GM18505 (cell line): ENCODE data around the gene GEMIN7.

ENCODE experiments used
- ATAC-seq: cut with Tn5 transposase; IDR thresholded peaks from one replicate; pipeline ENCODE4 v1.9.1; 2021; ENCODE audit not compliant: unreplicated experiment
- POLR2A ChIP-seq: IDR thresholded peaks from 4 replicates; pipeline ENCODE4 v1.6.1; 2011; ENCODE audit warnings: borderline replicate concordance; ENCODE audit not compliant: insufficient read depth, insufficient read length; ENCODE audit errors: extremely low read depth

The GEMIN7 gene, protein sequence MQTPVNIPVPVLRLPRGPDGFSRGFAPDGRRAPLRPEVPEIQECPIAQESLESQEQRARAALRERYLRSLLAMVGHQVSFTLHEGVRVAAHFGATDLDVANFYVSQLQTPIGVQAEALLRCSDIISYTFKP

DNA sequence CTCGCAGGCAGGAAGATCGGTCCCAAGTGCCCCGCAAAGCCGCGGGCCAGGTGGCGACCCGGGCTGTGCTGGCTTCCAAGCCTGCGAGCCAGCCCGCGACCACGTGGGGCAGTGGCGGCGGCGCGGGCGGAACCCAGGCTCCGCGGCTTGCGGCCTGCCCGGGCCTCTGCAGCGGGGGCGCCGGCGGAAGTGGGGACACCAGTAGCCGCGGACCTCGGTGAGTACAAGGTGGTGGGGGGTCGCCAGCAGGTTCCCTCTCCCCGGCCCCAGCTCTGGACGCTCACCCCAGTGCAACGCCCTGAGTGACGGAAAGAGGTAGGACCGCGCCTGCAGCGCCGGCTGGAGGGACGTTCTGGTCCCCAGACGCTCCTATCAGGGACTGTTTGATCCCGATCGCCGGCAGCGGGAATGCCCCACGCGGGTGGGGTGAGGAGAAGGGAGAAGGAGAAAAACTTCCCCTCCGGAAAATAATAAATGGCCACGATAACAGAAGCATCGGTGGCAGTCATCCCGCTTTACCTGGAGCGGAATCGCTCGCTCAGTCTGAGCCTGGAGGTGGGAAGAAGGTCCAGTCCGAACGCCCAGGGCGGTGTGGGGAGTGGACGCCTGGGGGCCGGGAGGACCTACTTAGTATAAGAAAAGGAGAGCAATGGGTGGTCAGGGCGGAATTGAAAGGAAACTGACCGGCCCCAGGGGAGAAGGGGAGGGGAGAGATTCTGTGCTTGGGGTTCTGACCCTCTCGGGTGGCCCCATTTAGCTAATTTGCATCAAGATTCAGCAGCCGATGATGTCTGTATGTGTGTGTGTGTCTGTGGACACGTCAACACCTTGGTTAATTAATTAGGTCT, at the start of gene GEMIN7:
Gene GEMIN7, plus strand, starts transcription at position 198 of the 848 bp plus-strand sequence. CDS start 10,855 bp downstream, outside the sequence.
- peak; percentile 27 for ATAC-seq
- peak; percentile 78 for TF ChIP-seq POLR2A

DNA sequence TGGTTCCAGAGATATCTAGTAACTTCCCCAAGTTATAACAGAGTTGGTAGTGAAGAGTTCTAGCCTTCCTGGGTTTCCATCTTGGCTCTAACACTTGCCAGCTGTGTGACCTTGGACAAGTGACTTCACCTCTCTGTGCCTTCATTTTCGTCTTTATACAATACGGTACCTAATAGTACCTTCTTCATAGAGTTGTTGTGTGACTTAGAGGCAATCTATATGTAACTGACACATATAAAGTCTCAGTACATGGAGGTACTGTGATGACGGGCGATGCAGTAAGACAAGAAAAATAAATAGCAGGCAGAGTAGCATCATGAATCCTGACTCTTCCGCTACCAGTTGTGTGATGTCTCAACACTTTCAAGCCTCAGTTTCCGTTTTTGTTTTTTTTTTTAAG, 48.2 kb upstream of the GEMIN7 start:
- ATAC-seq: no peak
- TF ChIP-seq POLR2A: no peak

DNA sequence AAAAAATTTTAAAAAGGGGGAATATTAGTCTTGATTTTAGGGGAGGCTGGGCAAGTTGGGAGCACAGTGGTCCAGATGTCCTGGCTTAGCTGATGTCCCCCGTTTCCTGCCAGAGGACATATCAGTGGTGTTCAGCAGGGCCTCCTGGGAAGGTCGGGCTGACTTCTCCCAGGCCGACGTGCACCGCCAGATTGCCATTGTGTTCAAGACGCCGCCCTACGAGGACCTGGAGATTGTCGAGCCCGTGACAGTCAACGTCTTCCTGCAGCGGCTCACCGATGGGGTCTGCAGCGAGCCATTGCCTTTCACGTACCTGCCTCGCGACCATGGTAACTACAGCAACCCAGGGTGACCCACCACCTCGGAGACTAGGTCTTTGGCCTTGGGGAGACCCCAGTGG, 46.6 kb upstream of the GEMIN7 start:
- TF ChIP-seq POLR2A: no peak

DNA sequence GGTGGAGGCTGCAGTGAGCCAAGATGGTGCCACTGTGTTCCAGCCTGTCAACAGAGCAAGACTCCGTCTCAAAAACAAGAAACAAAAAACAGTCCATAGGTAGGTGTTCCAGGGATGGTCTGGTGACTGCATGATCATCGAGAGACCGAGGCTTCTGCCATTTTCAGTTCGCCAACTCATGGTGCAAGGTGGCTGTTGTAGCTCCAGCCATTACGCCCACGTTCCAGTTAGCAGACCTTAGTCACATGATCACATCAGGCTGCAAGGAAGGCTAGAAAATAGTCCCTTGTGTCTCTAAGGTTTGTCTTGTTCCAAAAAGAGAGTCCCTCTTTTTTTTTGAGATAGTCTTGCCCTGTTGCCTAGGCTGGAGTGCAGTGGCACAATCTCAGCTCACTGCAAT, 43.3 kb upstream of the GEMIN7 start:
- TF ChIP-seq POLR2A: no peak
- no peak for ATAC-seq

More for the DNA sequence above, 46.6 kb upstream of the GEMIN7 start:
- no peak for ATAC-seq

DNA sequence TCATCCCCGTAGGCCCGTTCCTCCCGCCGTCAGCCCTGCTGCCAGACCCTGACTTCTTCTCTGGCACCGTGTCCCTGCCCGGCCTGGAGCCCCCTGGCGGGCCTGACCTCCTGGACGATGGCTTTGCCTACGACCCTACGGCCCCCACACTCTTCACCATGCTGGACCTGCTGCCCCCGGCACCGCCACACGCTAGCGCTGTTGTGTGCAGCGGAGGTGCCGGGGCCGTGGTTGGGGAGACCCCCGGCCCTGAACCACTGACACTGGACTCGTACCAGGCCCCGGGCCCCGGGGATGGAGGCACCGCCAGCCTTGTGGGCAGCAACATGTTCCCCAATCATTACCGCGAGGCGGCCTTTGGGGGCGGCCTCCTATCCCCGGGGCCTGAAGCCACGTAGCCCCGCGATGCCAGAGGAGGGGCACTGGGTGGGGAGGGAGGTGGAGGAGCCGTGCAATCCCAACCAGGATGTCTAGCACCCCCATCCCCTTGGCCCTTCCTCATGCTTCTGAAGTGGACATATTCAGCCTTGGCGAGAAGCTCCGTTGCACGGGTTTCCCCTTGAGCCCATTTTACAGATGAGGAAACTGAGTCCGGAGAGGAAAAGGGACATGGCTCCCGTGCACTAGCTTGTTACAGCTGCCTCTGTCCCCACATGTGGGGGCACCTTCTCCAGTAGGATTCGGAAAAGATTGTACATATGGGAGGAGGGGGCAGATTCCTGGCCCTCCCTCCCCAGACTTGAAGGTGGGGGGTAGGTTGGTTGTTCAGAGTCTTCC, 41.5 kb upstream of the GEMIN7 start:
- no peak for ATAC-seq
- no peak for TF ChIP-seq POLR2A

DNA sequence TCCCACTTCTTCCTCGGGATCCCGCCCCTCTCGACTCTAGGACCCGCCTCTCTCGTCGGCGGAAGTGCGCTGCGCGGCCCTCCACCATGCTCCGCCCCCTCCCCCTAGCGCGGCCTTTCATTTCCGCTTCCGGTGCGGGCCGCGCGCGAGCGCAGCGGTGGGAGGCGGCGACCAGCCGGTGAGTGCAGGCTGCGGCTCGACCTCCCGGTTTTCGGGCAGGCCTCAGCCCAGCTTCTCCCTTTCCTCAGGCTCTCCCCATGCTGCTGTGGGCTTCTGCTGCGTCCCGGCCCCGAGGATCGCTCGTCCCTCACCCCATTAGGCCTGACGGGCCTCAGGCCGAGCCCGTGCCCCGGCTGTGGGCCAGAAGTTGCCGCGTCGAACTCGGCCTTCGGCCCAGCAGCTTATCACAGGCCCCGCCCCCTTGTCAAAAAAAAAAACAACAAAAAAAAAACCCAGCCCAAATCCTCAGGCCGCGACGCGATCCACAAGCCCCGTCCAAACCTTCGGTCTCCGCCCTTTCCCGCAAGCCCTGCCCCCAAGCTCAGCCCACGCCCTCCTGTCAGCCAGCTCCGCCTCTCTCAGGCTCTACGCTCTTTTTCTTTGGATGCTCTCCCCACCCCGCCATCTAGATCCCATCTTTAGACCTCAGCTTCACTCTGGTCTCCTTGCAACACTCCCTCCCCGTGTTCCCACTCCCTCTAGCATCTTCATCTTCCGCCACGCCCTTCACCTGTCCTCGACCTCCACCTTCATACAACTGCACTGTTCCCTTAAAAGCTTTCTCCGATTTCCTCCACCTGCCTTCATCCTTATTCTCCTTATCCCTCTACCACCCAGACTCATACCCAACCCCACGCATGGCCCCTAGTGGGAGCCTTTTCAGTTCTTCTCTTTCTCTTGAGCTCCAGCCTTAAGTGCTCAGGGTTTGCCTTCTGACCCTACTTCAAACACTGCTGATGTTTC, 39.8 kb upstream of the GEMIN7 start, which contains the start of gene CLASRP:
Gene CLASRP, plus strand, starts transcription at position 115 of the 963 bp plus-strand sequence. CDS start 1,168 bp downstream, outside the sequence.
- peak; percentile 90 for ATAC-seq
- peak; percentile 95 for TF ChIP-seq POLR2A

DNA sequence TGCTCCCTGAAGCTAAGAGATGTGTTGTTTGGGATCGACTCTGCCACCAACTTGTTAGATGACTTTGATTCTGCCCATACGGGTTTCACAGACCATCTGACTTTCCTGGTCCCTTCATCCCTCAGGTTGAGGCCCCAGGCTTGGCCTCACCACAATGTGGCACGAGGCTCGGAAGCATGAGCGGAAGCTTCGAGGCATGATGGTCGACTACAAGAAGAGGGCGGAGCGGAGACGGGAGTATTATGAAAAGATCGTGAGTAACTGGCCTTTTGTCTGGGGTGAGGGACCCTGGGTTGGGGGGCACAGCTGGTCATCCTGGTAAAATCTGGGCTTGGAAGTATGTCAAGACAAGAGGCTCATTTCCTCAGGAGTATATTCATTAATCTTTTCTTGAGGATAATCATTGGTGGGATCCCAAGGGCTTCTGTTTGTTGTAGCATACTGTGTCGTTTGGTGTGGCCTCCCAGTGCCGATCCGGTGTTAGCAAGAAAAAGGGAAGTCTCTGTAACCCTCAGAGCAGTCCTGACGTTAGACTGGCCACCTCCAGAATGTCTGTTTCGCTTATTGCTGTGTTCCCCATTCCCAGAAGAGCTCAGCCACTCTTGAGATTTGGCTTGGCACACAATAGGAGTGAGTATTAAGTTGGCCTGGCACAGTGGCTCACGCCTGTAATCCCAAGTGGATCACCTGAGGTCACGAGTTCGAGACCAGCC, 38.8 kb upstream of the GEMIN7 start:
- no peak for ATAC-seq
- no peak for TF ChIP-seq POLR2A

DNA sequence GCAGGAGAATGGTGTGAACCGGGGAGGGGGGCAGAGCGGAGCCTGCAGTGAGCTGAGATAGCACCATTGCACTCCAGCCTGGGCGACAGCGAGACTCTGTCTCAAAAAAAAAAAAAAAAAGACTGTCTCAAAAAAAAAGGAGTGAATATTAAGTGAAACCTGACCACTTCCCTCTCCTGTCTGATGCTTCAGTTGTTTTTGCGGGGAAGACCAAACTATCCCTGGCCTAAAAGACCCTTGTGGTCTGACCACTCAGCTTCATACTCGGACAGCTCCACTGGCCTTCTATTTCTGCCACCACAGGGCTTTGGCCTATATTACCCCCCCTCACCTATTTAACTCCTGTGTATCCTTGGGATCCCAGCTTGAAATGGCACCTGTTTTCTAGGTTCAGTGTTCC, 37.9 kb upstream of the GEMIN7 start:
- ATAC-seq: no peak
- no peak for TF ChIP-seq POLR2A

DNA sequence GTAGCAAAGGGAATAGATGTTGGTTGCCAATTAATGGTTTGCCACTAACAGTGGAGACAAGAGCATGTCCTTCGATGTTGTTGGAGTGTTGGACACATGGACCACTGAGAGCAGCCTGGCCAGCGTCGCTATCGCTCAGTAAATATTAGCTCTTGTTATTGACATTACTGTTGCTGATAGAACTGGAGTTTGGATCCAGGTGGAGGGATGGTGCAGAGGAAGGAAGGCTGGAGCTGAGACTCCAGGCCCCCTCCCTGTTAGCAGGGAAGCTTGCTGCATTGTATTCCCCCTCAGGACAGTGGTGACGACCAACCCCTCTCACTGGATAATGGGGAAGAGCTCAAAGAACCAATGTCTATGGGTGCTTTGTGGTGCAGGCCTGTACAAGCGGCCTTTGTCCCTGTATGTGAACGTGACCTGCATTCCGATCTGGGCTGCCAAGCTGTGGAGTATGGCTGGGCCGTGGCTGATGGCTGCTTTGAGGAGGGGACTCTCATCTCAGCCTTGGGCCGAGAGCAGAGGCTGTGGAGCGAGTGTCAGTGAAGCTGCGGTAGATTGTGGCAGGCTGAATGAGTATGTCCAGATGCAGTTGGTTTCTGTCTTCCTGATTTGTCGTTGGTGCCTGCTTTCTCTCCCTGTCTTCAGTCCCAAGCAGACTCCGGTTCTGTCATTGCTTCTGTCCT, 33.2 kb upstream of the GEMIN7 start:
- no peak for ATAC-seq

DNA sequence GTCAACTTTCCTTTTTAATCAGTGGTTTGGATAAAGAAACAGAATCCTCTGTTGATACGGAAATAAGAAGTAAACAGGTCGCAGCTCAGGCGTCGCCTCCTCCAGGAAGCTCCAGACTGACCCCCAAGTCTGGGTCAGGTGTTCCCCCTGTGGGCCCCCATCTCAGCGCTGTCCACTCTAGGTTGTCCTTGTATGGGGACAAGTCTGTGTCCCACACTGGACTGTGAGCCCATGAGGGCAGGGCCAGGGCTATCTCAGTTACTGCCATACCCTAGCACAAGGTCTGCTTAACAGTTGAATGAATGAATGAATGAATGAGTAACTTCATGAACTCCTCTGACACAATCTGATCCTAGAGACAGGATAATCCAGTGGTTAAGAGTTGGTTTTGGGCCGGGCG, 32.7 kb upstream of the GEMIN7 start:
- ATAC-seq: no peak

More for the DNA sequence above, 33.2 kb upstream of the GEMIN7 start:
- no peak for TF ChIP-seq POLR2A

DNA sequence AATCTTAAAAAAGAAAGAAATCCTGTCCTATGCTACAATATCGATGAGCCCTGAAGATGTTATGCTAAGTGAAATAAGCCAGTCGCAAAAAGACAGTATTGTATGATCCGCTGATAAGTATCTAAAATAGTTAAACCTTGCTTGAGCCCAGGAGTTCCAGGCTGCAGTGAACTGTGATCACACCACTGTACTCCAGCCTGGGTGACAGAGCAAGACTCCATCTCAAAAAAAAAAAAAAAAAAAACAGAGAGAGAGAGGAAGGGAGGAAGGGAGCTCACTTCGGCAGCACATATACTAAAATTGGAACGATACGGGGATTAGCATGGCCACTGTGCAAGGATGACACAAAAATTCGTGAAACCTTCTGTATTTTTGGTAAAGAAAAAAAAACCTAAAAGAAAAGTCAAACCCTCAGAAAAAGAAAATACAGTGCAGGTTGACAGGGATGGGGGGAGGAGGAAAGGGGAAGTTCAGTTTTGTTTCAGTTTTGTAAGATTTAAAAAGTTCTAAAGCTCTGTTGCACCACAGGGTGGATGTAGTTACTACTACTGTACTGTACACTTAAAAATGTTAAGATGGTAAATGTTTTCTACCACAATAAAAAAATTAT, 31.8 kb upstream of the GEMIN7 start:
- no peak for ATAC-seq
- TF ChIP-seq POLR2A: no peak

More for the DNA sequence above, 32.7 kb upstream of the GEMIN7 start:
- TF ChIP-seq POLR2A: no peak
